HG03575 (cell line): Measurements from ENCODE around the gene EMP3.
"Not testable (repeated sequence)": the region's sequence is repeated elsewhere in the genome, so short reads cannot be mapped to it uniquely, and the experiment has no call there.

Experiments used
- ATAC-seq: cut with Tn5 transposase; IDR thresholded peaks from one replicate; pipeline ENCODE4 v1.9.1; 2021; ENCODE audit not compliant: unreplicated experiment, insufficient number of reproducible peaks, low FRiP score; ENCODE audit errors: extremely low read depth

The EMP3 gene

DNA sequence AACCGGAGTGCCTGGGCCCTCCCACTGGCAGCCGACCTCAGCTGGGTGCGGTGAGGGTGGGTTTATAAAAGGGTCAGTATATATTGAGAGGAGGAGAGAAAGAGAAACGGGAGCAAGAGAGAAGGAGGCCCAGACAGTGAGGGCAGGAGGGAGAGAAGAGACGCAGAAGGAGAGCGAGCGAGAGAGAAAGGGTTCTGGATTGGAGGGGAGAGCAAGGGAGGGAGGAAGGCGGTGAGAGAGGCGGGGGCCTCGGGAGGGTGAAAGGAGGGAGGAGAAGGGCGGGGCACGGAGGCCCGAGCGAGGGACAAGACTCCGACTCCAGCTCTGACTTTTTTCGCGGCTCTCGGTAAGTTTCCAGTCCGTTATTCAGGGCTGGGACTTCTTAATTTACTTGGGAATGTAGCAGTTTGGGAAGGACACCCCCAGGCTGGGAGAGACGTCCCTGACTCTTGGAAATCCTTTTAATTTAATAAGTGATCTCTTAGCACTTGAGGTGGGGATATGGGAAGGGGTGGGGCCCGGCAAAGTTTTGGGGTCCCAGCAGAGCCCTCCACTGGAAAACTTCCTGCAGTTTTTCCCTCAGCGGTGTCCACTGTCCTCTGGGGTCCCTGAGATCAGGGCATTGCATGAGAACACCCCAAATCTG lies at the start of gene EMP3:
EMP3 (plus strand) TSS at position 288 of the 646 bp plus-strand sequence. CDS start 1,293 bp downstream, outside the sequence.
- ATAC-seq: no peak

DNA sequence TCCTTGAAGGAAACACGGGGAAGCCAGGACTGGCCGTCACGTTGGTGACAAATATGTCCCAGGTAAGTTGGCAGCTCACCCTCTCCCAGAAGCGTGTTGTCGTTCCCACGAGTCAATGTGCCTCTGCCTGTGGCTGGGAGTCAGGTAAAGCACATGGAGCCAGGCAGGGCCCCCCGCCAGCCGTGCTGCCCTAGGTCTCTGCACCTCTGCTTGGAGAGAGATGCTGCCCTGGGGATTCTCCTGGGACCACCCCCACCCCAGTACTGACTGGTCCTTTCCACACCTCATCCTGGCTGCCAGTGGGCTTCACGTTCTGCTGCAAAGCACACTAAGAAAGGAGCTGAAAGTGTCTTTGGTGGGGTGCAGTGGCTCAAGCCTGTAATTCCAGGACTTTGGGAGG lies 45.6 kb upstream of the EMP3 start:
- no peak for ATAC-seq

GRCh38 chr19:48283908-48284307 lies 41.4 kb upstream of the EMP3 start:
- no peak for ATAC-seq

DNA sequence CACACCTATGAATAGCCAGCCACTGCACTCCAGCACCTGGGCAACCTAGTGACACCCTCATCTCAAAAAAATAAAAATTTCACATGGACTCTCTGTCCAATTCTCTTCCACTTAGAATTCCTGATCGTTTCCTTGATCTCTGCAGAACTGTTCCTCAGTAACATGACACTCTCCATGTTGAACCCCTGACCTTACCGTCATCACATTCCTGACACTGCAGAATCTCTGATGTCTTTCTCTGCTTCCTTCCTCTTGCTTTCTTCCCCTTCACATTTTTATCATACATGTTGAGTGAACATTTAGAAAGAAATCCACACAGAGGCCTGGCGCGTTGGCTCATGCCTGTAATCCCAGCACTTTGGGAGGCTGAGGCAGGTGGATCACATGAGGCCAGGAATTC lies 40.5 kb upstream of the EMP3 start:
- ATAC-seq: no peak

DNA sequence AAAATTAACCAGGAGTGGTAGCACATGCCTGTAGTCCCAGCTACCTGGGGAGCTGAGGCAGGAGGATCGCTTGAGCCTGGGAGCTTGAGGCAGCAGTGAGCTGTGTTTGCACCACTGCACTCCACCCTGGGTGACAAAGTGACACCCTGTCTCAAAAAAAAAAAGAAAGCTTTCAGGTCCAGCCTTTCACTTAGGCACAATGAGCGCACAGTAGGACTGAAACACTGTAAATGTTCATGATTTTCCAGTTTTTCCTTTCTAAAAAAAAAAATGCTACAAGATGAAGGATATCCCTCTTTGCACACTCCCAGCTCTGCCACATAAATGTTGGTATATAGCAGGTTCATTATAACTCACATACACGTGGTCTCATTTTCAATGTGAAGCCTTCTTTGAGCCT lies 37.6 kb upstream of the EMP3 start:
- no peak for ATAC-seq

DNA sequence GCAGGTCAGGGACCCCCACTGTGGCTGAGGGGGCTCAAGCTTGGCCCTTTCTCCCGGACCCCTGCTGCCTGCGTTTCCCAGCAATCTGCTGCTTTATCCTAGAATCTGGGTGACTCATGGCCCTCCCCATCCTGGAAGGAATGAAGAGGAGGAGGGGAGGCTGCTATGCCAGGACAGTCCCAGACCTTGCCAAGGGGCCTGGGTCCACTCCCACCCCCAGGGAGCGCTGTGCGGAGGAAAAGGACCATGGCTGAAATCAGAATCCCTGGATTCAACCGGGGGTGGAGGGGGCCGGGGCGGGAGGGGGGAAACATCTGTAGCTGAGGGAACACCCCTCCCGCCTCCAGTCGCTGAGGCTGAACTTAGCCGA lies 35.0 kb upstream of the EMP3 start:
- ATAC-seq: no peak

DNA sequence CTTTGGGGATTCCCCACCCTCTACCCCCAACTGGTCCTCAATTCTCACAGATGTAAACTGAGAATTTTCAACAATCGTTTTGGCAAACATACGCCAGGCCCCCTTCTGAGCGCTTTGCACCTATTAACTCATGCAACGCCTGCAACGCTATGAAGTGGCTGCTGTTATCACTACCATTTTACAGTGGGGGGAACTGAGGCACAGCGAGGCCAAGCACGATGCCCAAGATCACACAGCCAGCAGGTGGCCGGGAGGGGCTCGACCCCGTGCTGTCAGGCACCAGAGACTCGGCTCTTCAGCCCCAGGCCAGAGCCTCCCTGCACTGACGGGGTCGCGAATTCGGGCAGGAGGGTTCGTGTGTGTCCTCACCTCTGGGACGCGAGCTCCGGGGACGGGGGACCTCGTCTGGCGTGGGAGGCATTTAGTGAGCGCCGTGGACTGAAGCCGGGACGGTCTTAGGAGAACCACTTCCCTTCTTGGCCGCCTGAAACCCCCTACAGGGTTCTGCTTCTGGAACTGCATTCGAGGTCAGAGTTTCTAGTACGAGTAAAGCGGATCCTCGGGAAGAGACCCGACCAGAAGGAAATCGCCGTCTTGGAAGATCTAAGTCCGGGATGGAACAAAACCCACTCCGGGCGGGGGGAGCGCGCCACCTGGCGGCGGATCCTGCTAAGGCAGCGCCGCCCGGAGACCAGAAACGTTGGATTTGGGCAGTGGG lies 34.4 kb upstream of the EMP3 start:
- no peak for ATAC-seq

DNA sequence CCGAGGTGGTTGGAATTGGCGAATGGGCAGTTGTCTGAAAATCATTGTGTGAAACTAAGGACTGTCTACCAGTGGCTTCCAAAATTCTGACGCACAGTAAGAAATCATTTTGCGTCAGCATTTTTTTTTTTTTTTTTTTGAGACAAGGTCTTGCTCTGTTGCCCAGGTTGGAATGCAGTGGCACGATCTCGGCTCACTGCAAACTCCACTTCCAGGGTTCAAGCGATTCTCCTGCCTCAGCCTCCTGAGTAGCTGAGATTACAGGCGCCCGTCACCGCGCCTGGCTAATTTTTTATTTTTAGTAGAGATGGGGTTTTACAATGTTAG lies 33.9 kb upstream of the EMP3 start:
- not testable (repeated sequence) for ATAC-seq

- ATAC-seq: no peak
These were observed 32.6 kb upstream of the EMP3 start for GRCh38 chr19:48292798-48293197.

- ATAC-seq: no peak
These were observed 29.9 kb upstream of the EMP3 start for GRCh38 chr19:48295458-48295857.

- ATAC-seq: no peak
These were observed 28.2 kb upstream of the EMP3 start for GRCh38 chr19:48296963-48297734.

- no peak for ATAC-seq
These were observed 27.4 kb upstream of the EMP3 start for GRCh38 chr19:48297975-48298374.

DNA sequence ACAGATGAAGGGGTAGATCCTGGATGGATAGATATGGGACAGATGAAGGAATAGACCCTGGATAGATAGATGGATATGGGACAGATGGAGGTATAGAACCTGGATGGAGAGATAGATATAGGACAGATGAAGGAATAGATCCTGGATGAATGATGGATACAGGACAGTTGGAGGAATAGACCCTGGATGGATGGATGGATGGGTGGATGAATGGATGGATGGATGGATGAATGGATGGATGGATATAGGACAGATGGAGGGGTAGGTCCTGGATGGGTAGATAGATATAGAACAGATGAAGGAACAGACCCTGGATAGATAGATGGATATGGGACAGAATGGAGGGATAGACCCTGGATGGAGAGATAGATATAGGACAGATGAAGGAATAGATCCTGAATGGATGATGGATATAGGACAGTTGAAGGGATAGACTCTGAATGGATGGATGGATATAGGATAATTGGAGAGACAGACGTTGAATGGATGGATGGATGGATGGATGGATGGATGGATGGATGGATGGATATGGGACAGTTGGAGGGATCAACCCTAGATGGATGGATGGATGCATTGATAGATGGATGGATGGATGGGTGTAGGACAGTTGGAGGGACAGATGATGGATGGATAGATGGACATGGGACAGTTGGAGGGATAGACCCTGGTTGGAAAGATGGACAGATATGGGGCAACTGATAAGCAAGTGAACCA lies 23.3 kb upstream of the EMP3 start:
- ATAC-seq: no peak

- ATAC-seq: no peak
These were observed 22.8 kb upstream of the EMP3 start for GRCh38 chr19:48302600-48302959.

GRCh38 chr19:48303367-48303766 lies 22.0 kb upstream of the EMP3 start:
- no peak for ATAC-seq

DNA sequence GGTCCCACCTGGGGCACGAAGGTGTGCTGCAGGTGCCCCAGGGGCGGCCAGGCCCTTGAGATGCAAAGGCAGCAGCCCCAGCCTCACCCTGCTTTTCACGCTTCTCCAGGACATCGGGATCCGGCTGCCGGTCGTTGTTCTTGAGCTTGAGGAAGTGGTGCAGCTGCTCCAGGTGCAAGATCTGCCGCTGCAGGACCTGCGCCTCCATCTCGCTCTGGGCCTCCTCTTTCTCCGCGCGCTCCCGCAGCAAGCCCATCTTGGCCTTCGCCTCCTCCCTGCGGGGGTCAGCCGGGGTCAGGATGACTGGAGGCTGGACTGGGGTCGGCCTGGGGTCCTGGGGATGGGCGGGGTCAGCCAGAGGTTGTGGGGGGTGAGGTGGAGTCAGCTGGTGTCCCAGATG lies 21.5 kb upstream of the EMP3 start:
- ATAC-seq: no peak

DNA sequence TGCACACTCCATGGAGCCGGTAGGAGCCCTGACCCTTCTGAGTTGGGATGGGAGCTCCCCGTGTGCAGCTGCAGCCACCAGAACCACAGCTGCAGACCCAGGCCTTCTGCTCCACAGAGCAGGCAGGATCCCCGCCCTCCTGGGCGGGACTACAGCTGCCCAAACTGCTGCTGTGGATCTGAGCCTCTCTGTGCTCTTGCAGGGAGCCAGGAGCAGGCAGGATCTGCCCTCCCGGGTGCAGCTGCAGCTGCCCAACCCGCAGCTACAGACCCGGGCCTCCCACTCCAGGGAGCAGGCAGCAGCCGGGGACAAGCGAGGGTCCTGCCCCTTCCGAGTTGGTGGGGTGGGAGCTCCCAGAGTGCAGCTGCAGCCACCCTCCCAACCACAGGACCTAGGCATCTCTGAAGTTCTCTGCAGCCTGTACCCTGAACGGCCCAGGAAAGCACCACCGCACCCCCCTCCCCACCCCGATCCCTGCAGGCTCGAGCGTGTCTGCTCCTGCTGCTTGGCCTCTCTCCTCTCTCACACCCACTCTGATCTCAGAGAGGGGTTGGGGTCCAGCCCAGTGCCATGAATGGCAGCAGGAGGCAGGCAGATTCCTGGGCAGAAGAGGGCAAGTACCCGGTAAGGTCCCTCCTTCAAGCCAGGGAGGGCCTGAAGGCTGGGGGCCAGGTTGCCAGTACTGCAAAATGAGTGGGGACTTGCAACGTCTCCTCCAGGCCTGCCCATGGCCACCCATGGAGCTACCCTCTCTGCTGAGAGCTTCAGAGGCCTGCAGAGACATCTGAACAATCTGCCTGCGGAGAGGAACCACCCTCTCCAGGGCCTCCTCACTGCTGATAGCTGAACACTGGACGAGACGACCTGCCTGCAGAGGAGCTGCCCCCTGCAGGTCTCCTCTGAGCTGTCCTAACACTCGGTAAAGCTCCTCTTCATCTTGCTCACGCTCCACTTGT lies 16.4 kb upstream of the EMP3 start:
- ATAC-seq: no peak

GRCh38 chr19:48309731-48310130 lies 15.6 kb upstream of the EMP3 start:
- ATAC-seq: not testable (repeated sequence)

GRCh38 chr19:48310227-48310626 lies 15.1 kb upstream of the EMP3 start:
- no peak for ATAC-seq
